Stimulated activated CD8-positive, alpha-beta memory T cell treated with anti-CD3 and anti-CD28 coated beads, Interleukin-12 subunit alpha, Interleukin-12 subunit beta, amount 100 ng/mL, for 1 hour (primary cell): Measurements from ENCODE around the gene TNS2.

Source experiments
- DNase-seq: peaks from one replicate; pipeline ENCODE4 v3.0.0-alpha.2; 2020; ENCODE audit warnings: low read depth

TNS2 gene

DNA sequence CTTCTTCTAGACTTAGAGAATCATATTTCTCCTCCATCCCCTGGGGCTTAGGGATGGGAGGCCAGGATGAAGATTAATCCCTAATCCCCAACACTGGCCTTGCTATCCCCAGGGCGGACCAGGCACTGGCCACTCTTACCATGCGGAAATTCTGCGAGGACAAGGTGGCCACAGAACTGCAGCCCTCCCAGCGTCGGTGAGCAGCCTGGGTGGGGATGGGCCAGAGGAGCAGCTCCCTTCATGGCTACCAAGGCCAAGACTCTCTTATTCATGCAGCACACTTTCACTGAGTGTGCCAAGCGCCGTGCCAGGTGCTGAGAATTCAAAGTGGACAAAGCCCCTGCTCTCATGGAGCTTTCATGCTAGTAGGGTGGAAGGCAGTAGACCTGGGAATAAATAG lies 7.0 kb downstream of the TNS2 start:
- no peak for DNase-seq

DNA sequence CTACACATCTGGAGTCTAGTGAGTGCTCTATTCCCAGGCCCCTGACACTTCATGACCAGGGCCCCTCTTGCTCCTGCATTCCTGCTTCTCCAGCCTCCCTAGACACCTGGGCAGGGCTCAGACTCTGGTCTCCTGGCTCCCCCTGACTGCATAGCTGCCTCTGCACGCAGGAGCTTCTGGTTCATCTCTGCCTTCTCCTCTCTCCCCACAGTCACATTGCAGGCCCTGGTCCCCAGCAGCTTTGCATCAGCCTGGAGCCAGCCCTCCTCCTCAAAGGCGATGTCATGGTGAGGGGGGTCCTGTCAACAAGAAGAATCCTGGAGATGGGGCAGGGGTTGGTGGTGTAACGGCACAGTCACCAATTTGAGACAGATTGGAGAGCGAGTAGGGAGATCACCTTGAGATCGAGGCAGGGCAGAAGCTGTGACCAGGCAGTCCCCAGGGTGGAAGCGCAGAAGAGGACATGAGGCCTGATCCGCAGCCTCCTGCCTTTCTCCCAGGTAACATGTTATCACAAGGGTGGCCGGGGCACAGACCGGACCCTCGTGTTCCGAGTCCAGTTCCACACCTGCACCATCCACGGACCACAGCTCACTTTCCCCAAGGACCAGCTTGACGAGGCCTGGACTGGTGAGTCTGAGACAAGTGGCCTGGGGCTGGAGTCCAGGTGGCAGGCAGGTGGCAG lies 8.1 kb downstream of the TNS2 start:
- DNase-seq, result no peak

- DNase-seq, result no peak
Observed at GRCh38 chr12:53058674-53059433, 9.0 kb downstream of the TNS2 start.

DNA sequence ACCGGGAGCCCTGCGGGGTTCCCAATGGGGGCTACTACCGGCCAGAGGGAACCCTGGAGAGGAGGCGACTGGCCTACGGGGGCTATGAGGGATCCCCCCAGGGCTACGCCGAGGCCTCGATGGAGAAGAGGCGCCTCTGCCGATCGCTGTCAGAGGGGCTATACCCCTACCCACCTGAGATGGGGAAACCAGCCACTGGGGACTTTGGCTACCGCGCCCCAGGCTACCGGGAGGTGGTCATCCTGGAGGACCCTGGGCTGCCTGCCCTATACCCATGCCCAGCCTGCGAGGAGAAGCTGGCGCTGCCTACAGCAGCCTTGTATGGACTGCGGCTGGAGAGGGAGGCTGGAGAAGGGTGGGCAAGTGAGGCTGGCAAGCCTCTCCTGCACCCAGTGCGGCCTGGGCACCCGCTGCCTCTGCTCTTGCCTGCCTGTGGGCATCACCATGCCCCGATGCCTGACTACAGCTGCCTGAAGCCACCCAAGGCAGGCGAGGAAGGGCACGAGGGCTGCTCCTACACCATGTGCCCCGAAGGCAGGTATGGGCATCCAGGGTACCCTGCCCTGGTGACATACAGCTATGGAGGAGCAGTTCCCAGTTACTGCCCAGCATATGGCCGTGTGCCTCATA lies 9.7 kb downstream of the TNS2 start:
- no peak for DNase-seq

DNA sequence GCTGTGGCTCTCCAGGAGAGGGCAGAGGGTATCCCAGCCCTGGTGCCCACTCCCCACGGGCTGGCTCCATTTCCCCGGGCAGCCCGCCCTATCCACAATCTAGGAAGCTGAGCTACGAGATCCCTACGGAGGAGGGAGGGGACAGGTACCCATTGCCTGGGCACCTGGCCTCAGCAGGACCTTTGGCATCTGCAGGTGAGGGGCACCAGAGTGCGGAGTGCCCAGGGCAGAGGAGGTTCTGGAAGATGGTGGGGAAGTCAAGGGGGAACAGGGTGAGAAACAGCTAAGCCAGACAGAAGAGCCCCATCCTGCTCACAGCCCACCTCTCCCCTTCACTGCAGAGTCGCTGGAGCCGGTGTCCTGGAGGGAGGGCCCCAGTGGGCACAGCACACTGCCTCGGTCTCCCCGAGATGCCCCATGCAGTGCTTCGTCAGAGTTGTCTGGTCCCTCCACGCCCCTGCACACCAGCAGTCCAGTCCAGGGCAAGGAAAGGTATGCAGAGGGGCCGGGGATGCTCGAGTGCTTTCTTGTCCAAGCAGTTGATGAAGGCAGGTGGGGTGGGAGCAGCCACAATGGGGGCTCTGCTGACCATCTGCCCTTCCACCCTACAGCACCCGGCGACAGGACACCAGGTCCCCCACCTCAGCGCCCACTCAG lies 10.3 kb downstream of the TNS2 start:
- DNase-seq, result no peak

DNA sequence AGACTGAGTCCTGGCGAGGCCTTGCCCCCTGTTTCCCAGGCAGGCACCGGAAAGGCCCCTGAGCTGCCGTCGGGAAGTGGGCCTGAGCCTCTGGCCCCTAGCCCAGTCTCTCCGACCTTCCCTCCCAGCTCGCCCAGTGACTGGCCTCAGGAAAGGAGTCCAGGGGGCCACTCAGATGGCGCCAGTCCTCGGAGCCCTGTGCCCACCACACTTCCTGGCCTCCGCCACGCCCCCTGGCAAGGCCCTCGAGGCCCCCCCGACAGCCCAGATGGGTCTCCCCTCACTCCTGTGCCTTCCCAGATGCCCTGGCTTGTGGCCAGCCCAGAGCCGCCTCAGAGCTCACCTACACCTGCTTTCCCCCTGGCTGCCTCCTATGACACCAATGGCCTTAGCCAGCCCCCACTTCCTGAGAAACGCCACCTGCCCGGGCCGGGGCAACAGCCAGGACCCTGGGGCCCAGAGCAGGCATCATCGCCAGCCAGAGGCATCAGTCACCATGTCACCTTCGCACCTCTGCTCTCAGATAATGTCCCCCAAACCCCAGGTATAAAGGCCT lies 10.9 kb downstream of the TNS2 start:
- DNase-seq, result no peak

DNA sequence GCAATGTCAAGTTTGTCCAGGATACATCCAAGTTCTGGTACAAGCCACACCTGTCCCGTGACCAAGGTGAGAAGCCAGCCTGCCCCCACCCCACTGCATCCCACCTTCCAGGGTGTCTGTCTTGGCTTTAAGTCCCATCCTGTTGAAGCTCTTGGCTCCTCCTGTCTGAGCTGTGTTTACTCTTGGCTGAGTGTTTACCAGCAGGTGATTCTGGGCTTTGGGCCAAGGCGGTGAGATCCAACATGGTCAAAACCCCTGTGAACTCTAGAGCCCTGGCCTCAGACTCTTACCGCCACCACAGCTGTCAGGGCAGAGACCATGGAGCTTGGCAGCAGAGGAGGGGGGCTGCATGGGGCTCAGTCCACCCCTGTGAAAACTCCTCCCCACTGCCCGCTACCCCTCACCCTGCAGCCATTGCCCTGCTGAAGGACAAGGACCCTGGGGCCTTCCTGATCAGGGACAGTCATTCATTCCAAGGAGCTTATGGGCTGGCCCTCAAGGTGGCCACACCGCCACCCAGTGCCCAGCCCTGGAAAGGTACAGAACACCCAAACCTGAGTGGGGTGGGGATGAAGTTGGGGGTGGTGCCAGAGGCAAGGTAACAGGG lies 11.6 kb downstream of the TNS2 start:
- DNase-seq, result no peak

DNA sequence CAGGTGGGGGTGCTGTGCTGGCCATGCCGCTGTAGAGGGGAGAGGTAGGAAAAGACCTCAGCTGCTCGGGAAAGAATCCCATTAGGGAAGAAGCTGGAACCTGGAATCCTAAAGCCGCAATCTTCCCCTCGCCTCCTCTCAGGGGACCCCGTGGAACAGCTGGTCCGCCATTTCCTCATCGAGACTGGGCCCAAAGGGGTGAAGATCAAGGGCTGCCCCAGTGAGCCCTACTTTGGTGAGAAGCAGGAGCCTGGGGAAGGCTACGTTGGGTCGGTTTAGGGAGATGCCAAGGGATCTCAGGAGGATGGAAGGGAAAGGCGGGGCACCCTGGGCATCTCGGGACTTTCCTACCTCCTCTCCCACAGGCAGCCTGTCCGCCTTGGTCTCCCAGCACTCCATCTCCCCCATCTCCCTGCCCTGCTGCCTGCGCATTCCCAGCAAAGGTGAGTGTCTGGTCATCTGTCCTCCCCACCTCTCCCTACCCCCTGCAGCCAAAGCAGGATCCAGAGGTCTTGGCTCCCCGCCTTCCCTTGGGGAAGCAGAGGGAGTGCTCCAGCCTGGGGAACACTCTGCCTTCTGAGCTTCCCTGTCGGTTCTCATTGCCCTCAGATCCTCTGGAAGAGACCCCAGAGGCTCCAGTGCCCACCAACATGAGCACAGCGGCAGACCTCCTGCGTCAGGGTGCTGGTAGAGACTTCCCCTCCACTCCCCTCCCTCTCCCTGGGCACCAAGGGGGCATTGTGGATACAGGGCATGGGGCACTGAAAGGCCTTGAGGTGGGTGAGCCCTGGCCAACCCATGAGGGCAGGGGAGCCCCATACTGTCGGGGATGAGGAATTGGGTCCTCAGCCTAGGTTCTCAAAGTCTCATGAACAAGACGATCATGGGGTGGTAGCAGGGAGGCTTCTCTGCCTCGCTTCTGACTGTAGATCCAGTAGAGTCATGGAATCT lies 12.4 kb downstream of the TNS2 start:
- DNase-seq, result no peak

DNA sequence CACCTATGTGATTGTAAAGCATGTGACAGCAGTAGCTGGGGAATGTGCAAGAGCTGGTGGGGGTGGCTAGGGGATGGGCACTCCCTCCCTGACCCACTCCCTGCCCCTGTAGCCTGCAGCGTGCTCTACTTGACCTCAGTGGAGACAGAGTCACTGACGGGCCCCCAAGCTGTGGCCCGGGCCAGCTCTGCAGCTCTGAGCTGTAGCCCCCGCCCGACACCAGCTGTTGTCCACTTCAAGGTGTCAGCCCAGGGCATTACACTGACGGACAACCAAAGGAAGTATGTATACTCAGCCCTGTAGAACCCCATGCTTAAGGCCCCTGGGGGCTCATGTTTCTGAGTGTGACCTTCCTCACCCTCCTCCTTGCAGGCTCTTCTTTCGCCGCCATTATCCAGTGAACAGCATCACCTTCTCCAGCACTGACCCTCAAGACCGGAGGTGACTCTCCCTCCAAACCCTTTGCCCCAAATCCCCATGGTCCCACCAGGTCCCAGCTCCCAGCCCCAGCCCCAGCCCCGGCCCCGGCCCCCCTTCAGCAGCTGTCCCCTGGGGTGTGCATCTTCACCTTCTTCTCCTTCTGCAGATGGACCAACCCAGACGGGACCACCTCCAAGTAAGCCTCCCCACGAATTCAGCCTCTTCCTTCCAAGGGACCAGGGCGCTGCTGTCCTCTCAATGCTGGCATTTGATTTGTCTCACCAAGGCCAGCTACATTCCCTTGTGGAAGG lies 13.3 kb downstream of the TNS2 start:
- DNase-seq, result no peak

- DNase-seq, result no peak
Observed at GRCh38 chr12:53063708-53064612, 14.1 kb downstream of the TNS2 start.

DNA sequence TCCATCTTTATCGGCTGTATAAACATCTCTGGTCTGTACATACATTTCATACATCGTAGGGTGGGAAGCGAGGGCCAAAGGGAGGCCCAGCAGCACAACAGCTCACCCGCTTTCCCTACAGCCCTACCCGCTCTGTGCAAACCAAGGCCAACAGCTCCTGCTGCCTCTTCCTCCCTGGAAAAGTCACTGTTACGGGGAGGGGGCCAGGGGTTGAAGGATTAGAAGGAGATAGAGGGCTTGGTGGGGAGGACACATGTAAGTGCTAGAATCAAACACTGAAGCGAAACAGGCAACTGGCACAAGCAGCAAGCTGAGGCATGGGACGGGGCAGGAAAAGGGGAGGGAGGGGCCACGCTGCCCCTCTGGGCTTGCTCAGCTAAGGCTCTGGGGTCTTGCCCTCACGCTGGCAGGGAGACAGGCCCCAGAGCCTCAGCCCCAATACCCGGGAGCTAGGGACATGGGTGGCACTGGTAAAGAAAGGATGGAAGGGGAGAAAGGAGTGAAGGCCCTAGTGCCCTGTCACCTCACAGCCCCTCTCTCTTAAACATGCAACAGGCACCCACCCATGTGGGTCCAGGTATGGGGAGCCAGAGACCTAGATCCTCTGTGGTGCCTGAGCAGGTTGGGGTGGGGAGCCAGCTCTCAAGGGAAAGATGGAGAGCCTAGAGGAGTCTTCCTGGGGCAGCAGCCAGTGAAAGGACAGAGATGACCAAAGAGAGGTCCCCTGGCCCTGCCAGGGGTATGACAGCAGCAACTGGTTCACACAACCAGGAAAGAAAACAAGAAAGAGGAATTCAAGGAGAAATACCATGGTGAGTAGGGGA lies 15.0 kb downstream of the TNS2 start:
- no peak for DNase-seq

- no peak for DNase-seq
Observed at GRCh38 chr12:53065470-53065869, 15.6 kb downstream of the TNS2 start.

- DNase-seq, result peak; percentile 58
Observed at GRCh38 chr12:53065975-53066931, 16.4 kb downstream of the TNS2 start.

DNA sequence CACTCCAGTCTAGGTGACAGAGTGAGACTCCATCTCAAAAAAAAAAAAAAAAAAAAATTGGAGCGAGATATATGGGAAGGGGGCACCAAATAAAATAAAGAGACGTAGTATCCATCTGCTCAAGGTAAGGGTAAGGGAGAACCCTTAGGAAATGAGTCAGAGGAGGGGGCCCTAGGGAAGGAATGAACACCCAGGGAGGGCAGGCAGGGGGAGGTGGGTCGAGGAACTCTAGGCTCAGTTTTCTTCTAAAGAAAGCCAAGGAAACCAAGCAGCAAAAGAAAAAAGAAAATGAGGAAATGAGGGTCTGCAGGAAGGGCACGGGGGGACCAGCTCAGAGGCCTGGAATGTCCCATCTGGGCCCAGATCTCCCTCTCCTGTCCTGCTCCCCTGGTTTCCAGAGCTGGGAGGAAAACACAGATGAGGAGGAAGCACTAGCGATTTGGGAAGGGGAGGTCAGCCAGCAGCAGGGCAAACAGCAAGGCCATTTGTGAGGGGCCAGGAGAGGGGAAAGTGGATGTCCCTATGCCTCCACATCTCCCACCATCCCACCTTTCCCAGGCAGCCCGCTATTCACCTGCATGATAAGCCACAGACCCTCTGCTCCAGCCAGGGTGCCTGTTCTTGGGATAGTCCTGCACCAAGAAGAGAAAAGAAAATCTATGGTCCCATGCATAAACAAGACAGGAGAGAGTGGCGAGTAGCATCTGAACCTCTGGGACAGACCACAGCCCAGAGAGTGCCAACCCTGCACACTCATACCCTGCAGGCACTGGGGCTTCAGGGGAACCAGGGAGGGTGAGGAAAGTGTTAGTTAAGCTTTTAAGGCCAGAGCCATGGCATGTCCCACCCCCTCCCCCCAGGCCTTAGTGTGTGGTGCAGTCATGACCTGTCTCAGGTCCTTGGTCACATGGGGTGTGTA lies 17.5 kb downstream of the TNS2 start:
- no peak for DNase-seq

DNA sequence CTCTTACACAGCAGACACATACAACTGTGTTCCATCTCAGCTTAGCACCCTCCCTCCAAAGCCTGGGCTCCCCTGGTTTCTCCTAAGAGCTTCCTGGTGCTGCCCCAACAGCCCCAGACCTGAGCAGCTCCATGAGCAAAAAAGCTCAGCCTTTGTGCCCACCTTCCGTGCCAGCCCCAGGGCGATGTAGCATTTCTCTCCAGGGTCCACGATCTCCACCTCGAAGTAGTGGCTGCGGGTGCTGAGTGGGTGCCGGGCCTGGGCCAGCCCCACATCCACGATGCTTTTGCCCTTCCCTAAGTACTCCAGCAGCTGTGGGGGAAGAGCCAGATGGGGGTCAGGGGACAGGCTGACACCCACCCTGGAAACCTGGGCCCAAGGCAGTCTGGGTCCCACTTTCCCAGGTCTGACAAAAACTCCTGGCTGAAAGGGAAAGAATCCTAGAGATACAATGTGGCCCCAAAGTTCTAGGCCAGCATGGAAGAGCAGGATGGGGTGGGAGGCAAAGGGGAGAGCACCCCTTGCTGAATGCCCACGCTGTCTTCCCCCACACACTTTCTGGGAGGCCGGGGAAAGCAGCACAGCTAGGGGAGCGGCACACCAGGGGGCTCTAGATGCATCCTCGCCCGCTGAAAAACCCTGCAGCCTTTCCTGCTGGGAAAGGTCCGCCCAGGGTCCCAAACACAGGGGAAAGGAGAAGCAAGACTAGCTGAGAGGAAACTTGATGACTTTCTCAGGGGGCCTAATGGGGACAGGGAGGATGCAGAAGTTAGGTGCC lies 18.3 kb downstream of the TNS2 start:
- no peak for DNase-seq
